Fibroblast of skin of abdomen (primary cell): ENCODE results near the gene RHPN2.
"Not testable (repeated sequence)": the region's sequence is repeated elsewhere in the genome, so short reads cannot be mapped to it uniquely, and the experiment has no call there.

ENCODE experiments used
- DNase-seq: peaks from one replicate; pipeline ENCODE4 v3.0.0-alpha.2; 2013

RHPN2 gene

DNA sequence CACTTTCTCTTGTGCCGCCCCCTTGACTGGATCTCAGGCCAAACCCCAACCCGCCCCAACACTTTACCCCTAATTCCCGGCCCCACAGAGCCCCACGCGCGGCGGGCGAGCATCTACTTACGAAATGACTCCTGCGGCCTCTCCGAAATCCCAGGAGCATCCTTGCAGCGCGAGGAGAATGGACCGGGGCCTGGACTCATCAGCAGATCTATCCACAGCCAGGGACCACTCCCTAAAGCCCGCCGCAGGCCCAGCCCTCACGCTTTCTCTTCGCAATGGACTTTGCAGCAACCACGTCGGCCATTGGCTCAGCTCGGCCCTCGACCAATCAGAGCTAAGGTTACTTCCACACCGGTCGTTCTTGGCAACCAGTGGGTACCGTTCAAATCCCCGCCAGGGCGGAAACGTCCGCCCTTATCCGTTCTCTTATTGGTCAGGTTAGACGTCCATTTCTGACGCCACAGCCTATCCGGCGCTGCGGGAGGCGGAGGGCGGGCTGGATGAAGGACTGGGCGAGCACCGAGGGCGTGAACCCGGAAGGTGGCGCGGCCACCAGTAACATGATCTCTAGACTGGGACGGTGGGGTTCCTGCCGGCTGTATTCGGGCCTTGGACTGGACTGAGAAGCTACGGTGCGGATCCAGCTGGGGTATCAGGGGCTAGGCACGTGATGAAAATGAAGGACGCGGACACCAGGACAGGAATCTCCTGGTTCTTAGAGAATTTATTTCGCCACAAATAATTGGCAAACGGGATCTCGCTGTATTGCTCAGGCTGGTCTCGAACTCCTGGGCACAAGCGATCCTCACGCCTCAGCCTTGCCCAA lies 92.8 kb downstream of the RHPN2 start, which contains the start of the genes CEP89 and FAAP24:
TSS of gene CEP89 (minus strand) at position 244 of the 826 bp plus-strand sequence. CDS start at position 160, 84 bp downstream.
TSS of gene FAAP24 (plus strand) at position 528 of the 826 bp plus-strand sequence. CDS start 955 bp downstream, outside the sequence.
- peak; percentile 99 for DNase-seq

DNA sequence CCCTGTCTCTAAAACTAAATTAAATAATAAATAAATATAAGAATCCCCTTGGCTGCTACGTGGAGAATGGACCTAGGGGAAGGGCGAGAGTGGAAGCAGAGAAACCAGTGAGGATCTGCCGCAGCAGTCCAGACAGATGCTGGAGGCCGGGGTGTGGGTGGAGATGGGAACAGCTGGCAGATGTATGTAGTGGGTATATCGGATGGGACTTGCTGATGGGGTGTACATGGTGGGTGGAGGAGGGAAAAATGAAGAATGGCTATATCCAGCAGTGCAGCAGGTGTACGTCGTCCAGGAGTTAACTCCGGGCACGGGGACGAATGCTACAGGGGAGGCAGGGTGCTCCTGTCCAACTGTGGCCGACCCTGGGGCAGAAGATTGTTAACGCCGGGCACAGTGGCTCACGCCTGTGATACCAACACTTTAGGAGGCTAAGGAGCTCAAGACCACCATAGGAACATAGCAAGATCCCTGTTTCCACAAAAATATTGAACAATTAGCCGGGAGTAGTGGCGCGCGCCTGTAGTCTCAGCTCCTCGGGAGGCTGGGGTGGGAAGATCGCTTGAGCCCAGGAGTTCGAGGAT lies 93.6 kb downstream of the RHPN2 start:
- no peak for DNase-seq

DNA sequence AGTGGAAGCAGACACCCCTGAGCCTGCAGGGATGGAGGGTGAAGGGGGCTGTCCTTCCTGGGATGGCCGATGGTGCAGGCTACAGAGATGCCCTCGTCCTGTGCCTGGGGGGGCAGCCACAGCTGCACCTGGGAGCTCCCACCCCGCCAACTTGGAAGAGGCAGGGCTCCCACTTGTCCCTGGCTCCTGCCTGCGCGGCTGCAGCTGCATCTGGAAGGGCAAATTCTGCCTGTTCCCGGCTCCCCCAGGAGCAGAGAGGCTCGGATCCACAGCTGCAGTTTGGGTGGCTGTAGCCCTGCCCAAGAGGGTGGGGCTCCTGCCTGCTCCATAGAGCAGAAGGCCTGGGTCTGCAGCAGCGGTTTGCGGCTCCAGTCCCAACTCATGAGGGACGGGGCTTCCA lies 95.1 kb downstream of the RHPN2 start:
- no peak for DNase-seq

GRCh38 chr19:32966750-32967149 lies 97.9 kb downstream of the RHPN2 start:
- no peak for DNase-seq

DNA sequence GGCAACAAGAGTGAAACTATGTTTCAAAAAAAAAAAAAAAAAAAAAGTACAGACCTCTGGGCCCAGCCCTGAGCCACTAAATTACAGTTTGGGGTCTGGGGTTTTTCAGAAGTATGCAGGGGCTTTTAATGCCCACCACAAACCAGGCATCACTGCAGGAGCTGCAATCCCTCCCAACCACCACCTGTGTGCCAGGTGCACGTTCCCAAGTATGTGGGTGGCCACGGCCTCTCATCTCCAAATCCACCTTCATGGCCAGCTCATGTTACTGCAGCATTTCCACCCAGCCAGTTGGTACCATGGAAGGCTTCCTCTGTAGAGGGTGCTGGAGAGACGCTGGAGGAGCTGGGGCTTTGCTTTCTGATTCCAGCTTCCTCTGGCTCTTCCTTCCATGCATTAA lies 119.4 kb downstream of the RHPN2 start:
- no peak for DNase-seq

DNA sequence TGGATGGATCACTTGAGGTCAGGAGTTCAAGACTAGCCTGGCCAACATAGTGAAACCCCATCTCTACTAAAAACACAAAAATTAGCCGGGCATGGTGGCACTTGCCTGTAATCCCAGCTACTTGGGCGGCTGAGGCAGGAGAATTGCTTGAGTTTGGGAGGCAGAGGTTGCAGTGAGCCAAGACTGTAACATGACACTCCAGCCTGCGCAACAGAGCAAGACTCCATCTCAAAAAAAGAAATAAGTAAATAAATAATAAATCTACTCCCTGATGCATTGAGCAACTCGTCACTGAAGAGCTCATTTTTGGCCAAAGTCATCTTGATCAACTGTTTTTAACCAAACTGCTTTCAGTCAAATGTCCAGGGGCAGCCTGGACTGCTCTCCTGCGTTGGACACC lies 123.4 kb downstream of the RHPN2 start:
- not testable (repeated sequence) for DNase-seq

DNA sequence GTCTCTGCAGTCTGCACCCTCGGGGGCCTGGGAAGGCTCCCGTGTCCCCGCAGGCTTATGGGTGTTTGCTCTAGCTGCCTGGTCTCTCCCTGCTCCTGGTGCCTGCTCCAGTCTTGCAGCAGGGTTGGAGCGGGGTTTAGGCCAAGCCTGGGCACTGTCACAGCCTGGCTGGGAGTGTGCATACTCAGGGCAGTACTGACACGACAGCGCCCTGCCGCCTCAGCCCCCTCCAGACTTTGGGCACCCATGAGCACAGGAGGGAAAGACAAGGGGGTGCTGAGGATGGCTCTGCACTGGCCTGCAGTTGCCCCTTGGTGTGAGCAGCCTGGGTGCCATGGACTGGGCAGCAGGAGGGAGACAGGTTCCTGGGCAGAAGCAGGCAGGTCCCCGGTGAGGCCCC lies 128.6 kb downstream of the RHPN2 start:
- no peak for DNase-seq

GRCh38 chr19:32935629-32936028 lies 129.1 kb downstream of the RHPN2 start:
- DNase-seq, result no peak

DNA sequence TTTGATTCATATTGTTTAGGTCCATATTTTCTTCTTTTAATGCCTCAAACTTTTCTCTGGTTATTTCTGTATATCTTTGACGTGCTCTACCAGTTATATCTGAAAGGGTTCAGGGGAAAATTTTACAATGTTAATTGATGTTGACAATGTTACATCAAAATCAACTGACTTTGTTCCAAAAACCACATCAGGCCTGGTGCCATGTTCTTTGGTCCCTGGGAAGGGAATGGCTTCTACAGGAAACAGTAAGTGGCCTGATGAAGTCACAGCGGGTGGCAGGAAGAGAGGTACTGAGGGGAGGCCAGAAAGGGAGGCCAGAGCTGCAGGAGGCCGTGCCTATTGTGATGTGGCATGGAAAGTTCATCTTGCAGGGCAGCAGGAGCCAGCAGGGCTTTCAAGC lies 131.1 kb downstream of the RHPN2 start:
- DNase-seq, result no peak

- no peak for DNase-seq
Observed at GRCh38 chr19:32930567-32930966, 134.1 kb downstream of the RHPN2 start.

- no peak for DNase-seq
Observed at GRCh38 chr19:32928806-32929205, 135.9 kb downstream of the RHPN2 start.
